Fibroblast of skin of scalp (primary cell): ENCODE results near the gene OR2C1.

Source experiments
- DNase-seq: peaks from one replicate; pipeline ENCODE4 v3.0.0-alpha.2; 2013

OR2C1 gene

GRCh38 chr16:3400779-3401688, 45.3 kb downstream of the OR2C1 start, which contains the start of the genes ZNF174 and ZSCAN32:
Gene ZNF174 (plus strand): TSS chr16:3401215. CDS start chr16:3402005, 790 bp downstream.
Gene ZSCAN32 (minus strand): TSS chr16:3401004. CDS start chr16:3397557, 3,447 bp downstream.
- peak; percentile 99 for DNase-seq

DNA sequence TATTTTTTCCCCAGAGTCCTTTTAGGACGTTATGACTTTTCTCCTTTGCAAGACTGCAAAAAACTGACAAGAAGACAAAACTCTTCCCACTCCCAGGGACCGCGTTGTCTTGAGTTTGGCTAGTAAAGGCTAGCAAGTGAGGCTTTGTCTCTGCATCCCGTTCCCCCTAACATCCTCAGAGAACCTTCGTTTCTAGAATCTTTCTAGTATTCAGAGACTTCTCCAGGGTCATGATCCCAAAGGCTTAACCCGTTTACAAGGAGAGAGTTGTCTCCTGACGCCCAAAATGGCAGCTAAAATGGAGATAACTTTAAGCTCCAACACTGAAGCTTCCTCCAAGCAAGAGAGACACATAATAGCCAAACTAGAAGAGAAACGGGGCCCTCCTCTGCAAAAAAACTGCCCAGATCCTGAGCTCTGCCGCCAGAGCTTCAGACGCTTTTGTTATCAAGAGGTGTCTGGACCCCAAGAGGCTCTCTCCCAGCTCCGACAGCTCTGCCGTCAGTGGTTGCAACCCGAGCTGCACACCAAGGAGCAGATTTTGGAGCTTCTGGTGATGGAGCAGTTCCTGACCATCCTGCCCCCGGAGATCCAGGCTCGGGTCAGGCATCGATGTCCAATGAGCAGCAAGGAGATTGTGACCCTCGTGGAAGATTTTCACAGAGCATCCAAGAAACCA, 46.2 kb downstream of the OR2C1 start:
- peak; percentile 14 for DNase-seq
